ENCODE results near the gene MAGIX. TPM values are rescaled to one million over a fixed set of nuclear protein-coding genes. Genes with fewer than 3 reads are reported as not detected.

Gene MAGIX
- total RNA-seq, 1 experiment from 2014 or later = 1.9 TPM

DNA sequence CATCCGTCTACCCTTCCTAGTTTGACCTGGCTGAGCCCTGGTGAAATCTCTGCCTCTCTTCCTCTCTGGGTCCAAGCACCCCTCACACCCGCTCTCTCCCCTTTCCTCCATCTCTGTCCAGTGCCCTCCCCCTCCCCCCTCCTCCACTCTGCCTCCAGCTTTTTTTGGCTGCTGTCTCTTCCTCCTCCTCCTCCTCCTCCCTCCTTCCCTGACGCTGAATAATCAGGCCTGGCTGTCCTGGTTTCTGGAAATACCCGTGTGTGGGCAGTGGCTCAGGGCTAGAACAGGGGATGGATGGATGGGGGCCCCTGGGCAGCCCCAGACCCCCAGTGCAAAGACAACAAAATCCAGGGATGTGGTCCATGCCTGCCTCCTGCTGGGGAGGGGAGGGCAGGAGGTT lies 42.2 kb downstream of the MAGIX start:
- Histone ChIP-seq H2AFZ (ENCODE audit: low read length) (no peak overlapping the region), H2BK5ac (ENCODE audit: insufficient read length, low read length) (no peak overlapping the region), H3K9me3 (ENCODE audit: control insufficient read depth, low read depth, low read length) (peaks cover 17% of the 10 kb centered on the region), H3T11ph (ENCODE audit: low read length) (no peak overlapping the region), H3K27me3 (ENCODE audit: insufficient read depth, low read length) (no peaks in the 10 kb centered on the region), H3K27ac (ENCODE audit: insufficient read length, low read depth, low read length) (no peak overlapping the region), H4K91ac (ENCODE audit: insufficient read length, low read depth, low read length) (no peak overlapping the region), H3K4ac (ENCODE audit: low read depth, low read length) (no peak overlapping the region), H2BK12ac (ENCODE audit: insufficient read length, low read depth, low read length) (no peak overlapping the region), H3K4me1 (ENCODE audit: insufficient read depth, low read length) (no peaks in the 10 kb centered on the region), H3K23ac (ENCODE audit: insufficient read length, low read depth, low read length) (no peak overlapping the region), H3K79me2 (ENCODE audit: insufficient read depth, low read length) (no peaks in the 10 kb centered on the region), H4K20me1 (ENCODE audit: control insufficient read depth, insufficient read depth, insufficient read length) (no peaks in the 10 kb centered on the region), H4K8ac (replicated peaks; ENCODE audit: insufficient read length, low read depth, low read length) (no peak overlapping the region), H2BK120ac (ENCODE audit: low read depth, low read length, poor library complexity, severe bottlenecking) (no peak overlapping the region), H4K5ac (ENCODE audit: insufficient read length, low read depth, low read length) (no peak overlapping the region), H3K14ac (ENCODE audit: insufficient read depth, low read length) (no peak overlapping the region), H2BK15ac (ENCODE audit: low read depth, low read length) (no peak overlapping the region), H2AK5ac (ENCODE audit: insufficient read length, low read length) (no peak overlapping the region), H3K9ac (ENCODE audit: extremely low read depth, insufficient read length, low read length) (no peak overlapping the region), H3K18ac (ENCODE audit: insufficient read length, low read depth, low read length) (no peak overlapping the region), H3K56ac (ENCODE audit: insufficient read length, low read depth, low read length) (no peak overlapping the region), H3K79me1 (ENCODE audit: insufficient read depth, low read depth, low read length, poor library complexity, severe bottlenecking) (no peaks in the 10 kb centered on the region), H3K23me2 (ENCODE audit: insufficient read length, low read depth, low read length, poor library complexity, severe bottlenecking) (peaks cover 3% of the 10 kb centered on the region), H3K4me2 (ENCODE audit: insufficient read depth, insufficient read length, low read length) (no peak overlapping the region), H2BK20ac (ENCODE audit: low read depth, low read length, poor library complexity, severe bottlenecking) (no peak overlapping the region)
- no peak overlapping the region for H3K27ac Mint-ChIP-seq
- peaks cover 4 to 19% of the 10 kb centered on the region in 2 experiments; a peak in 3 of 4 replicates for H3K4me1 Mint-ChIP-seq
- H3K36me3 Mint-ChIP-seq (ENCODE audit: insufficient read depth in 1 of 3, low read depth in 3 of 3) = peaks cover 0 to 7% (median 0%) of the 10 kb centered on the region in 3 experiments; a peak in 2 of 7 replicates
- no peak overlapping the region for H3K4me3 Mint-ChIP-seq
- peaks cover 2% of the 10 kb centered on the region for H3K27me3 Mint-ChIP-seq (ENCODE audit: low read depth)
- no peak for DNase-seq
- TF ChIP-seq, protein P1, sequence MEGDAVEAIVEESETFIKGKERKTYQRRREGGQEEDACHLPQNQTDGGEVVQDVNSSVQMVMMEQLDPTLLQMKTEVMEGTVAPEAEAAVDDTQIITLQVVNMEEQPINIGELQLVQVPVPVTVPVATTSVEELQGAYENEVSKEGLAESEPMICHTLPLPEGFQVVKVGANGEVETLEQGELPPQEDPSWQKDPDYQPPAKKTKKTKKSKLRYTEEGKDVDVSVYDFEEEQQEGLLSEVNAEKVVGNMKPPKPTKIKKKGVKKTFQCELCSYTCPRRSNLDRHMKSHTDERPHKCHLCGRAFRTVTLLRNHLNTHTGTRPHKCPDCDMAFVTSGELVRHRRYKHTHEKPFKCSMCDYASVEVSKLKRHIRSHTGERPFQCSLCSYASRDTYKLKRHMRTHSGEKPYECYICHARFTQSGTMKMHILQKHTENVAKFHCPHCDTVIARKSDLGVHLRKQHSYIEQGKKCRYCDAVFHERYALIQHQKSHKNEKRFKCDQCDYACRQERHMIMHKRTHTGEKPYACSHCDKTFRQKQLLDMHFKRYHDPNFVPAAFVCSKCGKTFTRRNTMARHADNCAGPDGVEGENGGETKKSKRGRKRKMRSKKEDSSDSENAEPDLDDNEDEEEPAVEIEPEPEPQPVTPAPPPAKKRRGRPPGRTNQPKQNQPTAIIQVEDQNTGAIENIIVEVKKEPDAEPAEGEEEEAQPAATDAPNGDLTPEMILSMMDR (conservative IDR thresholded peaks at IDR 0.05) = no peak
- H3K9me3 Mint-ChIP-seq = peaks cover 55 to 75% of the 10 kb centered on the region in 2 experiments
- no CpG with 5 or more reads among the region's 4 CpGs for WGBS (ENCODE audit: extremely low coverage, insufficient read length, low lambda C conversion rate)

Measured in H9 (cell line).